Measurements from ENCODE around the gene JMJD6.
"Not testable (repeated sequence)": the region's sequence is repeated elsewhere in the genome, so short reads cannot be mapped to it uniquely, and the experiment has no call there.

Gene JMJD6

DNA sequence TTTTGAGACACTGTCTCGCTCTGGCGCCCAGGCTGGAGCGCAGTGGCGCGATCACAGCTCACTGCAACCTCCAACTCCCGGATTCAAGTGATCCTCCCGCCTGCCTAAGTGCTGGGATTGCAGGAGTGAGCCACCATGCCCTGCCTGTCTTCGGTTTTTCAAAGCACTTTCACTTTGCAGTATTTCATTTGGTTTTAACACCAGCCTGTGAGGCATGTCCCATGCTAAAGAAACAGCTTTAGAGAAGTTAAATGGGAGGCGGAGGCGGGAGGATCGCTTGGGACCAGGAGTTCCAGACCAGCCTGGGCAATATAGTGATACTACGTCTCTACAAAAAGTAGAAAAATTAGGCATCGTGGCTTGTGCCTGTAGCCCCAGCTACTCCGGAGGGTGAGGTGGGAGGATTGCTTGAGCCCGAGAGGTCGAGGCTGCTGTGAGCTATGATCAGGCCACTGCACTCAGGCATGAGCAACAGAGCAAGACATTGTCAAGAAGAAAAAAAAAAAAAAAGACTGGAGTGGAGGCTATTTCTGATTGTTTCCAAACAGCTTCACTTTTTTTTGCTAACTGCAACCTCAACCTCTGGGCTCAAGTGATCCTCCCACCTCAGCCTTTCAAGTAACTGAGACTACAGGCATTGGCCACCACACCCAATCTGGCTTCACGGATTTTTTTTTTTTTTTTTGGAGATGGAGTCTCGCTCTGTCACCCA is 1.5 kb upstream of the JMJD6 start:
- TF ChIP-seq CTCF (conservative IDR thresholded peaks at IDR 0.05; ENCODE audit: low read length) = no peak
- DNase-seq (ENCODE audit: low read depth) = no peak
- peak overlapping the region; percentile 72 for H3K4me3 ChIP-seq (ENCODE audit: low read length)

- TF ChIP-seq CTCF (conservative IDR thresholded peaks at IDR 0.05; ENCODE audit: low read length) = peak; percentile 70
- peak within 1 kb of the TSS; percentile 87 for H3K4me3 ChIP-seq (ENCODE audit: low read length)
- DNase-seq (ENCODE audit: low read depth) = peak; percentile 75
Observed at GRCh38 chr17:76726776-76727718, 641 bp upstream of the JMJD6 start, which contains the start of gene METTL23. Gene METTL23 (plus strand): TSS chr17:76726839. CDS start chr17:76729711, 2,872 bp downstream.

DNA sequence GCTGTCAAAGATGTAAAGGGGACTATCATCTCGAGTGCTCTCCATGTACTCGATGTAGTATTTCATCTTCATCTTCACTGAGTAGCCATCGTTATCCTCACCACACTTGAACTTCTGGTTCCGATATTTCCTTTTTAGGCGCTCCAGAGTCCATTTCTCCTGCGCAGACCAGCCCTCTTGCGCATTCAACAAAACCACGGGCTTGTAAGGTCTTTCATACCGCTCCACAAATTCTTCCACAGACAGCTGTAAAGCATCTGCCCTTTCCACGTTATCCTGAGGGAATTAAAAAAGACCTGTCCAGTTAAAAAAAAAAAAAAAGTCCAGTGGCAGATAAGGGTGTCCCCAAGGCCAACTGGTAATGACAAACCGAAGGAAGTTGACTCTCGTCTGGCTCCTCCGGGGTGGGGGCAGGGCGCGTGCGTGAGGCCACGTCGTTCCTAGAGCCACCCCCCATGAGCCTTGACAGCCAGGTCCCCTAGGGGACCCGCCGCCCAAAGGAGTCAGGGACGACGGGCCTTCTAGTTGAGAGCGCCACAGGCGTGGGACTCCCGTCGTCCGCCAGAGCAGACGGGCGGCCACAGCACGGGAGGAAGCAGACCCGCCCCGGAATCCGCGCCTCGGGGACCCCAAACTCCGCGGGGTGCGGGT is 701 bp downstream of the JMJD6 start:
- TF ChIP-seq CTCF (conservative IDR thresholded peaks at IDR 0.05; ENCODE audit: low read length) = no peak
- DNase-seq (ENCODE audit: low read depth) = peak; percentile 73

GRCh38 chr17:76723812-76724211 is 2.6 kb downstream of the JMJD6 start:
- no peak for TF ChIP-seq CTCF (conservative IDR thresholded peaks at IDR 0.05; ENCODE audit: low read length)
- H3K4me3 ChIP-seq (ENCODE audit: low read length) = peak overlapping the region; percentile 15; the same call in 1 of the 2 replicates
- DNase-seq (ENCODE audit: low read depth) = no peak

More for the DNA sequence above, 701 bp downstream of the JMJD6 start:
- H3K4me3 ChIP-seq (ENCODE audit: low read length) = peak overlapping the region; percentile 87

DNA sequence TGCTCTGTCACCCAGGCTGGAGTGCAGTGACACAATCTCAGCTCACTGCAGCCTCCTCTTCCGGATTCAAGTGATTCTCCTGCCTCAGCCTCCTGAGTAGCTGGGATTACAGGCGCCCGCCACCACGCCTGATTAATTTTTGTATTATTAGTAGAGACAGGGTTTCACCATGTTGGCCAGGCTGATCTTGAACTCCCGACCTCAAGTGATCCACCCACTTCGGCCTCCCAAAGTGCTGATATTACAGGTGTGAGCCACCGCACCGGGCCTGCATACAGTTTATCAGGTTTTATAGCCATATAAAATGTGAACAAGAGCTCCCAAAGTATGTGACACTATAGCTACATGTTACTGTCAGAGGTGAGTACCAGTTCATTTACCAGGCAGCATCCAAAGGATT is 3.4 kb downstream of the JMJD6 start:
- H3K4me3 ChIP-seq (ENCODE audit: low read length); DNase-seq (ENCODE audit: low read depth): not testable (repeated sequence)

GRCh38 chr17:76722279-76722678 is 4.1 kb downstream of the JMJD6 start:
- TF ChIP-seq CTCF (conservative IDR thresholded peaks at IDR 0.05; ENCODE audit: low read length) = no peak
- no peak for DNase-seq (ENCODE audit: low read depth)
- H3K4me3 ChIP-seq (ENCODE audit: low read length) = no peak overlapping the region

- no peak overlapping the region for H3K4me3 ChIP-seq (ENCODE audit: low read length)
- DNase-seq (ENCODE audit: low read depth) = no peak
- TF ChIP-seq CTCF (conservative IDR thresholded peaks at IDR 0.05; ENCODE audit: low read length) = no peak
Observed at GRCh38 chr17:76721463-76721862, 4.9 kb downstream of the JMJD6 start.
